ENCODE results near the gene SPIRE1.

Gene SPIRE1

GRCh38 chr18:12403601-12404506 lies 254.1 kb downstream of the SPIRE1 start:
- no peak overlapping the region for H2BK15ac ChIP-seq (ENCODE audit: low read length)
- WGBS, 2 donors (ENCODE audit: extremely low coverage in 2 of 2, insufficient read length in 2 of 2, insufficient replicate concordance in 1 of 2): no CpG with 5 or more reads among the region's 6 CpGs
- H4K8ac ChIP-seq (ENCODE audit: low read depth, low read length): no peak overlapping the region
- no peak overlapping the region for H3K27ac ChIP-seq (replicated peaks; ENCODE audit: low read length)
- H3K23ac ChIP-seq (ENCODE audit: low read depth, low read length, poor library complexity): no peak overlapping the region
- H2AK5ac ChIP-seq (ENCODE audit: low read depth, low read length): no peak overlapping the region
- no peak overlapping the region for H3K9ac ChIP-seq (ENCODE audit: low read depth, low read length, poor library complexity)
- peaks cover 2 to 3% of the 10 kb centered on the region in 2 donors for H3K4me1 ChIP-seq (ENCODE audit: control insufficient read depth in 2 of 2, insufficient read depth in 1 of 2, low read depth in 1 of 2, low read length in 2 of 2)
- no peak overlapping the region for H2BK5ac ChIP-seq (ENCODE audit: low read length)
- peaks cover 0 to 19% (median 10%) of the 10 kb centered on the region in 3 experiments for H3K27me3 ChIP-seq (ENCODE audit: control insufficient read depth in 3 of 3, insufficient read depth in 3 of 3, low read depth in 1 of 3, low read length in 3 of 3)
- DNase-seq (ENCODE audit: low spot score): no peak
- no peak overlapping the region for H3K4ac ChIP-seq (ENCODE audit: low read length)
- H3K4me2 ChIP-seq (ENCODE audit: insufficient read depth, low read length, poor library complexity, severe bottlenecking): no peak overlapping the region
- H3K4me3 ChIP-seq (ENCODE audit: low read length in 2 of 2): no peak overlapping the region
- no peak overlapping the region for H2BK120ac ChIP-seq (ENCODE audit: low read depth, low read length)
- no peak overlapping the region for H3K14ac ChIP-seq (ENCODE audit: low read length)
- H3K18ac ChIP-seq (ENCODE audit: low read length): no peak overlapping the region
- H3K79me1 ChIP-seq (ENCODE audit: low read depth, low read length): no peaks in the 10 kb centered on the region
- no peak overlapping the region for H4K91ac ChIP-seq (ENCODE audit: low read depth, low read length, poor library complexity)
- no peak overlapping the region for H2BK12ac ChIP-seq (ENCODE audit: low read length)
- H3K9me3 ChIP-seq (replicated peaks in 1 of 2; ENCODE audit: control insufficient read depth in 2 of 2, insufficient read depth in 1 of 2, low read depth in 1 of 2, low read length in 2 of 2): peaks cover 0 to 8% of the 10 kb centered on the region in 2 donors
- no peak overlapping the region for H2AFZ ChIP-seq (ENCODE audit: low read length)
- no peaks in the 10 kb centered on the region for H3K36me3 ChIP-seq (replicated peaks in 1 of 2; ENCODE audit: control insufficient read depth in 2 of 2, insufficient read depth in 2 of 2, low read length in 2 of 2)

- H2BK120ac ChIP-seq (ENCODE audit: low read depth, low read length): no peak overlapping the region
- no peak overlapping the region for H3K27ac ChIP-seq (replicated peaks; ENCODE audit: low read length)
- no peak overlapping the region for H4K91ac ChIP-seq (ENCODE audit: low read depth, low read length, poor library complexity)
- H3K27me3 ChIP-seq (ENCODE audit: control insufficient read depth in 3 of 3, insufficient read depth in 3 of 3, low read depth in 1 of 3, low read length in 3 of 3): peaks cover 0 to 16% (median 8%) of the 10 kb centered on the region in 3 experiments
- H3K9ac ChIP-seq (ENCODE audit: low read depth, low read length, poor library complexity): no peak overlapping the region
- H2BK15ac ChIP-seq (ENCODE audit: low read length): no peak overlapping the region
- no peak overlapping the region for H3K14ac ChIP-seq (ENCODE audit: low read length)
- no peak overlapping the region for H3K18ac ChIP-seq (ENCODE audit: low read length)
- no CpG with 5 or more reads among the region's 9 CpGs for WGBS, 2 donors (ENCODE audit: extremely low coverage in 2 of 2, insufficient read length in 2 of 2, insufficient replicate concordance in 1 of 2)
- H3K23ac ChIP-seq (ENCODE audit: low read depth, low read length, poor library complexity): no peak overlapping the region
- H4K8ac ChIP-seq (ENCODE audit: low read depth, low read length): no peak overlapping the region
- H2AK5ac ChIP-seq (ENCODE audit: low read depth, low read length): no peak overlapping the region
- no peak overlapping the region for H3K4me3 ChIP-seq (ENCODE audit: low read length in 2 of 2)
- peaks cover 0 to 8% of the 10 kb centered on the region in 2 donors for H3K9me3 ChIP-seq (replicated peaks in 1 of 2; ENCODE audit: control insufficient read depth in 2 of 2, insufficient read depth in 1 of 2, low read depth in 1 of 2, low read length in 2 of 2)
- H3K4me1 ChIP-seq (ENCODE audit: control insufficient read depth in 2 of 2, insufficient read depth in 1 of 2, low read depth in 1 of 2, low read length in 2 of 2): no peaks in the 10 kb centered on the region
- no peak overlapping the region for H2BK5ac ChIP-seq (ENCODE audit: low read length)
- H3K36me3 ChIP-seq (replicated peaks in 1 of 2; ENCODE audit: control insufficient read depth in 2 of 2, insufficient read depth in 2 of 2, low read length in 2 of 2): no peaks in the 10 kb centered on the region
- DNase-seq (ENCODE audit: low spot score): no peak
- no peak overlapping the region for H3K4me2 ChIP-seq (ENCODE audit: insufficient read depth, low read length, poor library complexity, severe bottlenecking)
- H2BK12ac ChIP-seq (ENCODE audit: low read length): no peak overlapping the region
- no peak overlapping the region for H3K4ac ChIP-seq (ENCODE audit: low read length)
- no peaks in the 10 kb centered on the region for H3K79me1 ChIP-seq (ENCODE audit: low read depth, low read length)
- H2AFZ ChIP-seq (ENCODE audit: low read length): no peak overlapping the region
Observed at GRCh38 chr18:12401881-12402280, 256.0 kb downstream of the SPIRE1 start.

- WGBS, 2 donors (ENCODE audit: extremely low coverage in 2 of 2, insufficient read length in 2 of 2, insufficient replicate concordance in 1 of 2): no CpG with 5 or more reads among the region's 5 CpGs
Observed at GRCh38 chr18:12399231-12399630, 258.7 kb downstream of the SPIRE1 start.

GRCh38 chr18:12398625-12399024 lies 259.3 kb downstream of the SPIRE1 start:
- Histone ChIP-seq H3K23ac (ENCODE audit: low read depth, low read length, poor library complexity) (no peak overlapping the region), H3K4me2 (ENCODE audit: insufficient read depth, low read length, poor library complexity, severe bottlenecking) (no peak overlapping the region), H2BK120ac (ENCODE audit: low read depth, low read length) (no peak overlapping the region), H2AK5ac (ENCODE audit: low read depth, low read length) (no peak overlapping the region), H2BK5ac (ENCODE audit: low read length) (no peak overlapping the region), H3K18ac (ENCODE audit: low read length) (no peak overlapping the region), H3K27ac (replicated peaks; ENCODE audit: low read length) (no peak overlapping the region), H3K27me3 (ENCODE audit: control insufficient read depth in 3 of 3, insufficient read depth in 3 of 3, low read depth in 1 of 3, low read length in 3 of 3) (peaks cover 0 to 4% (median 0%) of the 10 kb centered on the region in 3 experiments), H2AFZ (ENCODE audit: low read length) (no peak overlapping the region), H3K4me1 (ENCODE audit: control insufficient read depth in 2 of 2, insufficient read depth in 1 of 2, low read depth in 1 of 2, low read length in 2 of 2) (peaks cover 0 to 1% of the 10 kb centered on the region in 2 donors), H3K9ac (ENCODE audit: low read depth, low read length, poor library complexity) (no peak overlapping the region), H3K9me3 (replicated peaks in 1 of 2; ENCODE audit: control insufficient read depth in 2 of 2, insufficient read depth in 1 of 2, low read depth in 1 of 2, low read length in 2 of 2) (no peaks in the 10 kb centered on the region), H3K36me3 (replicated peaks in 1 of 2; ENCODE audit: control insufficient read depth in 2 of 2, insufficient read depth in 2 of 2, low read length in 2 of 2) (no peaks in the 10 kb centered on the region), H3K4ac (ENCODE audit: low read length) (no peak overlapping the region), H3K79me1 (ENCODE audit: low read depth, low read length) (no peaks in the 10 kb centered on the region), H4K8ac (ENCODE audit: low read depth, low read length) (no peak overlapping the region), H3K14ac (ENCODE audit: low read length) (no peak overlapping the region), H4K91ac (ENCODE audit: low read depth, low read length, poor library complexity) (no peak overlapping the region), H2BK15ac (ENCODE audit: low read length) (no peak overlapping the region), H3K4me3 (ENCODE audit: low read length in 2 of 2) (no peak overlapping the region), H2BK12ac (ENCODE audit: low read length) (no peak overlapping the region)
- no peak for DNase-seq (ENCODE audit: low spot score)
- no CpG with 5 or more reads among the region's 5 CpGs for WGBS, 2 donors (ENCODE audit: extremely low coverage in 2 of 2, insufficient read length in 2 of 2, insufficient replicate concordance in 1 of 2)

More at GRCh38 chr18:12399231-12399630, 258.7 kb downstream of the SPIRE1 start:
- H3K79me1 ChIP-seq (ENCODE audit: low read depth, low read length): no peaks in the 10 kb centered on the region
- no peak overlapping the region for H2AK5ac ChIP-seq (ENCODE audit: low read depth, low read length)
- no peak overlapping the region for H3K27ac ChIP-seq (replicated peaks; ENCODE audit: low read length)
- no peak overlapping the region for H2BK12ac ChIP-seq (ENCODE audit: low read length)
- H3K23ac ChIP-seq (ENCODE audit: low read depth, low read length, poor library complexity): no peak overlapping the region
- no peak overlapping the region for H3K18ac ChIP-seq (ENCODE audit: low read length)
- H3K4me1 ChIP-seq (ENCODE audit: control insufficient read depth in 2 of 2, insufficient read depth in 1 of 2, low read depth in 1 of 2, low read length in 2 of 2): peaks cover 0 to 1% of the 10 kb centered on the region in 2 donors
- H3K9ac ChIP-seq (ENCODE audit: low read depth, low read length, poor library complexity): no peak overlapping the region
- H3K4me3 ChIP-seq (ENCODE audit: low read length in 2 of 2): no peak overlapping the region
- no peak overlapping the region for H4K8ac ChIP-seq (ENCODE audit: low read depth, low read length)
- no peaks in the 10 kb centered on the region for H3K9me3 ChIP-seq (replicated peaks in 1 of 2; ENCODE audit: control insufficient read depth in 2 of 2, insufficient read depth in 1 of 2, low read depth in 1 of 2, low read length in 2 of 2)
- H2BK15ac ChIP-seq (ENCODE audit: low read length): no peak overlapping the region
- H4K91ac ChIP-seq (ENCODE audit: low read depth, low read length, poor library complexity): no peak overlapping the region
- DNase-seq (ENCODE audit: low spot score): no peak
- H3K4ac ChIP-seq (ENCODE audit: low read length): no peak overlapping the region
- no peak overlapping the region for H3K4me2 ChIP-seq (ENCODE audit: insufficient read depth, low read length, poor library complexity, severe bottlenecking)
- H2BK120ac ChIP-seq (ENCODE audit: low read depth, low read length): no peak overlapping the region
- H3K36me3 ChIP-seq (replicated peaks in 1 of 2; ENCODE audit: control insufficient read depth in 2 of 2, insufficient read depth in 2 of 2, low read length in 2 of 2): no peaks in the 10 kb centered on the region
- no peak overlapping the region for H2BK5ac ChIP-seq (ENCODE audit: low read length)
- no peak overlapping the region for H2AFZ ChIP-seq (ENCODE audit: low read length)
- H3K27me3 ChIP-seq (ENCODE audit: control insufficient read depth in 3 of 3, insufficient read depth in 3 of 3, low read depth in 1 of 3, low read length in 3 of 3): peaks cover 0 to 4% (median 0%) of the 10 kb centered on the region in 3 experiments
- no peak overlapping the region for H3K14ac ChIP-seq (ENCODE audit: low read length)

Data from neuronal stem cell (in vitro differentiated cells).